MCF 10A (cell line): ENCODE measurements around the gene GATA3. TPM values are rescaled to one million over a fixed set of nuclear protein-coding genes. Genes with fewer than 3 reads are reported as not detected.
"Not testable (repeated sequence)": the region's sequence is repeated elsewhere in the genome, so short reads cannot be mapped to it uniquely, and the experiment has no call there.

ENCODE experiments used
- BruUV-seq: library from RNA; stranded (reverse); fragments of 400-500 nt; replicated peaks from 2 replicates; lab custom pipeline; 2021; lab: Mats Ljungman, UMichigan
- CTCF ChIA-PET: fragments of 300-600 bp; sonication (Branson Sonifier 250); formaldehyde crosslinking; extraction: SDS; loops from one replicate; lab custom pipeline; 2021; ENCODE audit warnings: antibody characterized with exemption, inconsistent platforms; lab: Yijun Ruan, JAX
- POLR2A ChIA-PET: fragments of 300-600, 350-650 bp; sonication (Branson Sonifier 250); formaldehyde crosslinking; extraction: SDS; loops from one replicate; lab custom pipeline; 2020; ENCODE audit warnings: antibody characterized with exemption, inconsistent platforms; lab: Yijun Ruan, JAX
- DNase-seq: peaks from one replicate; pipeline ENCODE4 v3.0.0-alpha.2; 2018; ENCODE audit not compliant: unreplicated experiment
- H3K27ac Mint-ChIP-seq: one replicate; pipeline ENCODE4 v1.8.0; 2022; ENCODE audit warnings: mild to moderate bottlenecking, low read depth, mixed read lengths; ENCODE audit not compliant: unreplicated experiment
- H3K27me3 Mint-ChIP-seq: one replicate; pipeline ENCODE4 v1.8.0; 2022; ENCODE audit warnings: mixed read lengths; ENCODE audit not compliant: insufficient read depth, unreplicated experiment
- H3K36me3 Mint-ChIP-seq: one replicate; pipeline ENCODE4 v1.8.0; 2022; ENCODE audit warnings: mild to moderate bottlenecking, moderate library complexity, mixed read lengths; ENCODE audit not compliant: insufficient read depth, unreplicated experiment
- H3K4me1 Mint-ChIP-seq: one replicate; pipeline ENCODE4 v1.8.0; 2022; ENCODE audit warnings: mixed read lengths; ENCODE audit not compliant: insufficient read depth, unreplicated experiment
- H3K4me3 Mint-ChIP-seq: one replicate; pipeline ENCODE4 v1.8.0; 2022; ENCODE audit warnings: mild to moderate bottlenecking, moderate library complexity, mixed read lengths; ENCODE audit not compliant: unreplicated experiment
- H3K9me3 Mint-ChIP-seq: one replicate; pipeline ENCODE4 v1.8.0; 2022; ENCODE audit warnings: mixed read lengths; ENCODE audit not compliant: unreplicated experiment
- intact Hi-C: fragments of 100-400 bp; cut with micrococcal nuclease; formaldehyde crosslinking; loops from 2 replicates; pipeline ENCODE4 v1.14.1; 2022
- total RNA-seq: library from RNA; stranded (reverse); gene quantifications from 2 replicates; pipeline ENCODE4 v1.2.3, GENCODE V29; 2022
- TF ChIP-seq, protein P1 (sequence below): fragments of 200-600 bp; IDR thresholded peaks from one replicate; pipeline ENCODE4 v1.8.0; 2022; ENCODE audit warnings: antibody characterized with exemption, mild to moderate bottlenecking; ENCODE audit not compliant: unreplicated experiment

The GATA3 gene
- total RNA-seq, 1 experiment from 2014 or later = 13.1 TPM

DNA sequence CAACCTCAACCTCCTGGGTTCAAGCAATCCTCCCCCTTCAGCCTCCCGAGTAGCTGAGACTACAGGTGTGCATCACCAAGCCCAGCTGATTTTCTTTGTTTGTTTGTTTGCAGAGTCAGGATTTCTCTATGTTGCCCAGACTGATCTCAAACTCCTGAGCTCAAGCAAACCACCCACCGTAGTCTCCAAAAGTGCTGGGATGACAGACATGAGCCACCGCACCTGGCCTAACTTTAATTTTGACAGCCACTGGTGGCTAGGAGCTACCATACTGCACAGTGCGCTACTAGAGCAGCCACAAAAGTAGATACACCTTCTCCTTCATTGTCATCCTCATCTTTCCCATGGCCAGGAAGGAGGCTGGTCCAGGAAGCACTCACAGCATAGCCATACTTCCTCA lies 31.2 kb upstream of the GATA3 start:
- intact Hi-C loops = no loop called here
- Mint-ChIP-seq H3K9me3 (no peaks in the 10 kb centered on the region), H3K27me3 (no peaks in the 10 kb centered on the region), H3K27ac (no peak overlapping the region), H3K4me1 (no peaks in the 10 kb centered on the region), H3K36me3 (no peaks in the 10 kb centered on the region), H3K4me3 (no peak overlapping the region)
- POLR2A ChIA-PET = interaction anchor here (0.6 kb wide), 1 partner anchor 738 kb away, joined by 3 read pairs; no protein-coding TSS in a partner anchor
- CTCF ChIA-PET = no interaction called here
- TF ChIP-seq, protein P1, sequence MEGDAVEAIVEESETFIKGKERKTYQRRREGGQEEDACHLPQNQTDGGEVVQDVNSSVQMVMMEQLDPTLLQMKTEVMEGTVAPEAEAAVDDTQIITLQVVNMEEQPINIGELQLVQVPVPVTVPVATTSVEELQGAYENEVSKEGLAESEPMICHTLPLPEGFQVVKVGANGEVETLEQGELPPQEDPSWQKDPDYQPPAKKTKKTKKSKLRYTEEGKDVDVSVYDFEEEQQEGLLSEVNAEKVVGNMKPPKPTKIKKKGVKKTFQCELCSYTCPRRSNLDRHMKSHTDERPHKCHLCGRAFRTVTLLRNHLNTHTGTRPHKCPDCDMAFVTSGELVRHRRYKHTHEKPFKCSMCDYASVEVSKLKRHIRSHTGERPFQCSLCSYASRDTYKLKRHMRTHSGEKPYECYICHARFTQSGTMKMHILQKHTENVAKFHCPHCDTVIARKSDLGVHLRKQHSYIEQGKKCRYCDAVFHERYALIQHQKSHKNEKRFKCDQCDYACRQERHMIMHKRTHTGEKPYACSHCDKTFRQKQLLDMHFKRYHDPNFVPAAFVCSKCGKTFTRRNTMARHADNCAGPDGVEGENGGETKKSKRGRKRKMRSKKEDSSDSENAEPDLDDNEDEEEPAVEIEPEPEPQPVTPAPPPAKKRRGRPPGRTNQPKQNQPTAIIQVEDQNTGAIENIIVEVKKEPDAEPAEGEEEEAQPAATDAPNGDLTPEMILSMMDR = no peak
- no TSS peak for BruUV-seq
- DNase-seq = no peak

DNA sequence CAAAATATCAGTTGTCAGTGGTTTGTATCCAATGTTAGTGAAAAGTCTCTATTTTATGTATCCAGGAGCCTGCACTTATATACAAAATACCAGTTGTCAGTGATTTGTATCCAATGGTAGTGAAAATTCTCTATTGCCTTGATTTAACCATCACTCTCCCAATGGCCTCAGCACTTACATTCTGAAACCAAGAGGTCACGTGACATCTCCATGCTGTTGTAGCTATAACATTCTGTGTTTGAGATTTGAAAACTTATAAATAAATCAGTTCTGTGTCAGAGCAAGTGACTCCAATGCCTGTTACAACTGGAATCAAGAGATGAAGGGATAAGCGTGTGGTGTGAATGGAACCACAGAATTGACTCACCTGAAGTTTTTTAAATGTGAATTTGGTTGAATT lies 30.6 kb upstream of the GATA3 start:
- Mint-ChIP-seq H3K4me1 (no peaks in the 10 kb centered on the region), H3K27ac (no peak overlapping the region), H3K27me3 (no peaks in the 10 kb centered on the region), H3K9me3 (no peaks in the 10 kb centered on the region), H3K36me3 (no peaks in the 10 kb centered on the region), H3K4me3 (no peak overlapping the region)
- POLR2A ChIA-PET = no interaction called here
- intact Hi-C loops = no loop called here
- DNase-seq = no peak
- no TSS peak for BruUV-seq
- CTCF ChIA-PET = interaction anchor here (1.2 kb wide), 1 partner anchor 17 kb away, joined by 3 read pairs; no protein-coding TSS in a partner anchor
- TF ChIP-seq, protein P1 = no peak

DNA sequence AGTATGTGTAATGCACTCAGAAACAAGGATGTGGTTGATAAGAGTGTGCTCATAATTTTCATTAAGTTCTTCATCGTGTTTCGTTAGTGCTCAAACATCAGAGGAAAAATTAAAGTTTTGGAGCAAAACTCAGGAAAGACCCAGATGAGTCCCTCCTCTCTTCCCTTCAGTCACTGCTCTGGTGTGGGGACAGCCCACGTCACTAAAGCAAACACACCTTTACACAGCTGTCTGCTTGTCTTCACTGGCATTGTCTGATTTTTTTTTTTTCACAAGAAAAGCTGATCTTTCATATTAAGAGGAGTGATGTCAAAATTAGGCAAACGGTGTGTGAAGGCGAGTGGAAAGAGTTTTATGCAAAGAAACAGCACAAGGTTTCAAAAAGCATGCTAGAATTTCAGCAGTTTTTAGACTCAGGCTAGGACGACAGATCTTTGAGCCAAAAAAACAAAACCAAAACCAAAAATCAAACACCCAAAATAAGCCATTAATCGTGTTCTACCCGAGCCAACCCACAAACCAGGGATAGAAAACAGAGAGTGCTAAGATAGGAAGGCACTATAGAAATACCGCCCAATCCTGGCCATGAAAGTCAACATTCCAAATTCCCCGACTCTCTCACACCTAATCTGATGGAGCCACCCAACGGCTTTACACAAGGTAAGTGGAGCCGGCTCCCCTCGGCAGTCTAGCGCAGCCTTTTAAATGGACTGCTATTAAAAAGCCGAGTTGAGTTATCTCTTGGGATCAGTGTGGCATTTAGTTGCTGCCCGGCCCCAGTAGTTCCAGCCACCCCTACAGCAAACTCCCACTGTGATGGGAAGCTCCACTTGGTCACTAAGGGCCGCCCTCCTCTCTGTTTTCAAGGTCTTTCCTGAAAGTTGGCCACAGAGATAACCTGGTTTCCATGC lies 27.9 kb upstream of the GATA3 start:
- H3K27me3 Mint-ChIP-seq = no peaks in the 10 kb centered on the region

GRCh38 chr10:8031211-8031610 lies 23.3 kb upstream of the GATA3 start:
- BruUV-seq, intact Hi-C loops: not testable (repeated sequence)
- POLR2A ChIA-PET = interaction anchor here (1.2 kb wide), 1 partner anchor 11 kb away, joined by 4 read pairs; no protein-coding TSS in a partner anchor

More for the DNA sequence above, 27.9 kb upstream of the GATA3 start:
- BruUV-seq = no TSS peak
- CTCF ChIA-PET = interaction anchor here (0.7 kb wide), 2 partner anchors 21 to 27 kb away, joined by 3 to 4 read pairs; no protein-coding TSS in a partner anchor
- H3K4me3 Mint-ChIP-seq = no peak overlapping the region
- H3K36me3 Mint-ChIP-seq = no peaks in the 10 kb centered on the region
- POLR2A ChIA-PET = no interaction called here
- TF ChIP-seq, protein P1 = no peak
- no peaks in the 10 kb centered on the region for H3K4me1 Mint-ChIP-seq
- intact Hi-C loops = no loop called here
- H3K9me3 Mint-ChIP-seq = no peaks in the 10 kb centered on the region
- no peak overlapping the region for H3K27ac Mint-ChIP-seq
- DNase-seq = no peak

More at GRCh38 chr10:8031211-8031610, 23.3 kb upstream of the GATA3 start:
- H3K36me3 Mint-ChIP-seq, H3K4me1 Mint-ChIP-seq, H3K4me3 Mint-ChIP-seq, H3K9me3 Mint-ChIP-seq, CTCF ChIA-PET, DNase-seq, H3K27me3 Mint-ChIP-seq, H3K27ac Mint-ChIP-seq: not testable (repeated sequence)
